GM21825 (cell line): Measurements from ENCODE around the gene GRIK4.

Experiments used
- ATAC-seq: cut with Tn5 transposase; IDR thresholded peaks from one replicate; pipeline ENCODE4 v1.9.1; 2021; ENCODE audit warnings: mild to moderate bottlenecking, moderate library complexity; ENCODE audit not compliant: unreplicated experiment

Gene GRIK4

GRCh38 chr11:120969993-120970392 lies 458.4 kb downstream of the GRIK4 start:
- ATAC-seq = no peak

- no peak for ATAC-seq
These were observed 460.3 kb downstream of the GRIK4 start for GRCh38 chr11:120971825-120972224.

- no peak for ATAC-seq
These were observed 461.1 kb downstream of the GRIK4 start for GRCh38 chr11:120972621-120973020.

- ATAC-seq = no peak
These were observed 462.0 kb downstream of the GRIK4 start for GRCh38 chr11:120973501-120973900.

- no peak for ATAC-seq
These were observed 462.9 kb downstream of the GRIK4 start for GRCh38 chr11:120974466-120974865.

GRCh38 chr11:120974965-120975364 lies 463.4 kb downstream of the GRIK4 start:
- no peak for ATAC-seq

GRCh38 chr11:120977266-120978137 lies 466.0 kb downstream of the GRIK4 start:
- no peak for ATAC-seq

- ATAC-seq = no peak
These were observed 467.2 kb downstream of the GRIK4 start for GRCh38 chr11:120978701-120979100.

- no peak for ATAC-seq
These were observed 474.4 kb downstream of the GRIK4 start for GRCh38 chr11:120985718-120986569.

- no peak for ATAC-seq
These were observed 477.1 kb downstream of the GRIK4 start for GRCh38 chr11:120988603-120989002.

GRCh38 chr11:120991830-120992686 lies 480.5 kb downstream of the GRIK4 start:
- no peak for ATAC-seq

- no peak for ATAC-seq
These were observed 482.7 kb downstream of the GRIK4 start for GRCh38 chr11:120994091-120994859.

- no peak for ATAC-seq
These were observed 483.6 kb downstream of the GRIK4 start for GRCh38 chr11:120995184-120995583.

- no peak for ATAC-seq
These were observed 485.4 kb downstream of the GRIK4 start for GRCh38 chr11:120996973-120997372.

GRCh38 chr11:120998581-120998980 lies 487.0 kb downstream of the GRIK4 start:
- ATAC-seq = no peak

- ATAC-seq = no peak
These were observed 492.8 kb downstream of the GRIK4 start for GRCh38 chr11:121004206-121004840.

- no peak for ATAC-seq
These were observed 495.4 kb downstream of the GRIK4 start for GRCh38 chr11:121006922-121007321.

GRCh38 chr11:121008551-121008950 lies 497.0 kb downstream of the GRIK4 start:
- ATAC-seq = no peak

GRCh38 chr11:121012091-121012490 lies 500.5 kb downstream of the GRIK4 start:
- ATAC-seq = no peak

GRCh38 chr11:121018746-121019145 lies 507.2 kb downstream of the GRIK4 start:
- no peak for ATAC-seq
